NOMO-1 (cell line): Measurements from ENCODE around the gene FHOD3.

Experiments
- DNase-seq, 2 experiments: peaks; one replicate each; lab custom pipeline; 2025; ENCODE audit not compliant: unreplicated experiment in 2 of 2; lab: John Stamatoyannopoulos, UW

The FHOD3 gene

DNA sequence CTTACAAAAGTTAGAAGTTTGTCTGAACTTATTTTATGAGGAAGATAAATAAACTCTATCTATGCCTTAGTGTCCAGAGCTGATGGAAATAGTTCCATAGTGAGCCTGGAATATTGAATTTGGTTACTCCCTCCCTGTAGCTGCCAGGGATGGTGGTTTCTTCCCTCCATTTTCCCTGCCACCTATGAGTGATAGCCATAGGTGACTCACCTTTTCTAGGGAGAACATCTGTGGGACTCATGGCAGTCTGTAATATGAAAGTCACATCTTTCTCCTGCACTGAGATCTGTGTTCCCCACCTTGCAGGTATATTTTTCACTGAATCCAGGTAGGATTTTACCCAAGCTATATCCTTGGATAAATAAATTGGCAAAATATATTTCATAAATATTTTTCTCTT is 382.5 kb downstream of the FHOD3 start:
- DNase-seq = no peak

- DNase-seq = no peak
Observed at GRCh38 chr18:36685580-36685979, 388.1 kb downstream of the FHOD3 start.

GRCh38 chr18:36688020-36688965 is 390.8 kb downstream of the FHOD3 start:
- DNase-seq = peak in 1 of 2 experiments; percentile 34

DNA sequence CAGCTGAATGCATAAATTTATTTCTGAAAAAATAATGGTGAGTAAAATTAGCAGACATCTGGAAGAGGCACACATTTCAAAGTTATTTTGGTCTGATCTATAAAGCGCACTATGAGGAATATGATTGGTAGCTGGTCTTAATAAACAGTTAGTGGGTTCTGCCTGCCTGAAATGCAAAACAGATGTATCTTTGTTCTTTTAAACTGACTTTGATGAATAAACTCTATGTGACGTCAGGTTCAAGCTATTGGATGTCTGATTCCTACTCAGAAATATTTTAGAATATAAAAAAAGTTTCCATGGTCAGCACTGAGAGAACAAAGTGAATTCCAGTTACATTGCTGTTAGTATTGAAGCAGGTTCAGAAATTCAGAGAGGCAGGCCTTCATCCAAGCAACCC is 394.9 kb downstream of the FHOD3 start:
- DNase-seq = no peak

DNA sequence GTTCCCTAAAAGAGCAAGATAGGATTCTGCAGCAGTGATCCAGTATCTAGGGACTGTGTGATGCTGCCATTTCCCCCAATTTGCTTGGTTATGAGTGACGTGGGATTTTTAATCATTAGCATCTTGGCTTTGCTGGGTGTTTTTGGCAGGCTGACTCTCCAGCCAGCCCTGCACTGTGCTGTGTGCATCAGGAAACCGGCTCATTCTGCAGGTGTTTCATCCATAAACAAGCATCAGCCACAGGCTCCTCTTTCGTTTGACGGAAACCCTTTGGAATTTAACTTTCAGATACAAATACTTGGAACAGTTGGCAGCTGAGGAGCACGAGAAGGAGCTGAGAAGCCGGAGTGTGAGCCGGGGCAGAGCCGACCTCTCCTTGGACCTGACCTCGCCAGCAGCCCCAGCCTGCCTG is 395.4 kb downstream of the FHOD3 start:
- DNase-seq = no peak

DNA sequence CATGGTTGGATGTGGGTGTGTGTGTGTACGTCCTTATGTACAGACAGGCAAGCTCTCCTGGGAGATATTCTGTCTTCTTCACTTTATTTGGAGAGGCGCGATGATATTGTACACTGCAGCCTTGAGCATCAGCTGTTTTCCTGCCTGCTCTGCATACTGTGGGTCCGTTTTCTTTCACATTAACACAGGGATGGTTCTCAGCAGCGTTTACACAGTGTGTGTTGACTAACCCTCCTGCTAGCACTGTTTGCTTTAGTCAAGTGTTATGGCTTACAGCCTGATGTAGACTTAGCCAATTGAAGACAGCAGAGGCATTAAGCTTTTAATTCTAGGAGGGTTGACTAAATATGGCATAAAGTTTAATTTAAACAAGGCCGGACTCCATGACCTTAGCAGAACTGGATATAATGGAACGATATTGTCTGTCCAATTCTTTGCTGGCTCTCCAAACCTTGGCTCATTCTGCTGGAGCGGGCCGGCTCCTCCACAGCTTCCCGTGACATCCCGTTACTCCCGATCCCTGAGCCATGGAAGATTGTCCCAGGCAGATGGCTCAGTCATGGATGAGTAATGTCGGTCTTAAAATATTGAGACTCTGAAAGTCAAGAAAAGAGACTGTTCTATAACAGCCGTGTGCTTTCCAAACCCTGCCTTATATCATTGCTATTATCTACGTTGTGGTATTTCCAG is 396.6 kb downstream of the FHOD3 start:
- no peak for DNase-seq

DNA sequence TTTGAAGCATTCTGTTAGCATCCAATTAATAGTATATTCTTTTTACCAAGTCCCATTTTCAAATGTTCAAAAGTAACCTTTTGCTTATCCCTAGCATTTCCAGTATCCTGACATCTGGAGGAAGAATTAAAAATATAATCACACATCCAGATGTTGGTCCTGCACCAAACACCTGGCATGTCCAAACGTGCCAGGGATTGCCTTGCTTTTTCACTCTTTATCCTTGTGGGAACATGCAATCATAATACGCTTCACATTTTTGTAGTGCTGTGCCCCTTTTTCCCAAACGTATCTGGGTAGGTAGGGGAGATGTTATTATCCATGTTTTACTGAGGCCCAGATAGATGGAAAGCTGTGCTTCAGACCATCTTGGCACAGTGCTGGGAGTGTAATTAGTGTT is 398.3 kb downstream of the FHOD3 start:
- DNase-seq = no peak

- DNase-seq = no peak
Observed at GRCh38 chr18:36697905-36698304, 400.4 kb downstream of the FHOD3 start.

- DNase-seq = no peak
Observed at GRCh38 chr18:36700955-36701354, 403.4 kb downstream of the FHOD3 start.

GRCh38 chr18:36702401-36703013 is 405.0 kb downstream of the FHOD3 start:
- no peak for DNase-seq

DNA sequence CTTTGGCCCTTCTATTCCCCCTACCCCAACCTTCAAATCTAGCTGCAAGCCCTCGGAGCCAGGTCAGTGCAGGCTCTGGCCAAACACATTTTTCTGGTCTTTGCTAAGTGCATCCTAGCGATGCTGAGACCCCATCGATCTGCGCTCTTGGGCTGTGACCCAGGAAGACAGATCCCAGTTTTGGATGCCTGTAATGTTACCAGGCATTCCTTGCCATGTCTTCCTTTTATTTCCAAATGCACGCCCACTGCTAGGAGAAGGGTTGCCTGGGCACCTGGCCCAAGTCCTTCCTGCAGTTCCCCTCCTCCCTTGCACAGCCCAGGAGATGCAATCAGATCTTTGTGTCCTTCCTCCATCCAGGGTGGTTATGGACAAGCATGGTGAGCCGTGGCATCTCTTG is 406.6 kb downstream of the FHOD3 start:
- DNase-seq = no peak

GRCh38 chr18:36706134-36706881 is 408.8 kb downstream of the FHOD3 start:
- DNase-seq = no peak

DNA sequence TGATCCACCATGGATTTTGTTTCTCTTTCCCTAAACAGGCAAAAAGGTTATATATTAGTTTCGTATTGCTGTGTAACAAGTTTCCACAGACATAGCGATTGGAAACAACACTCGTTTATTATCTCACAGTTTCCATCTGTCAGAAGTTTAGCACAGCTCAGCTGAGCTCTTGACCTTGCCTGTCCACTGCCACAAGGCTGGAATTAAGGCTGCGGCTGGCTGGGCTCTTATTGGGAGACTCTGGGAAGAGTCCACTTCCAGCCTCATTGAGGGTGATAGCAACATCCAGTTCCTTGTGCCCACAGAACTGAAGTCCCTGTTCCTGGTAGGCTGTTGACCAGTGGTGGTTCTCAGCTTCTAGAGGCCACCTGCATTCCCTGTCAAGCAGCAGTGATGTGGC is 410.9 kb downstream of the FHOD3 start:
- DNase-seq = no peak

DNA sequence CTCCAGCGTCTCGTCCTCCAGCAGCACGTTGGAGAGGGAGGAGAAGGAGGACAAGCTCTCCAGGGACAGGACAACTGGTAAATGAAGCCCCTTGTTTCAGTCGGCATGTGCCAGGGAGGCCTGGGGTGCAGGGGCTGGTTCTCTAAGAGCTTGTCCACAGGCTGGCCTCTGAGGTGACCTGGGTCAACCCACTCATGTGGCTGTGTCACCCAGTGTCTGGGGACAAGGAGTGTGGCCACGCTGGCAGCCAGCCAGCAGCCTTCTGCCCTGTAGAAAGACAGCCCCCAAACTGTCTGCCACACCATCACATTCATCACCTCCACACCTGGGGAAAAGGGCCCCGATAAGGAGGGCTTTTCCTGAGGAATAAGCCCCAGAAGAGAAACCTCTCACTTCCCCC is 411.8 kb downstream of the FHOD3 start:
- DNase-seq = no peak

DNA sequence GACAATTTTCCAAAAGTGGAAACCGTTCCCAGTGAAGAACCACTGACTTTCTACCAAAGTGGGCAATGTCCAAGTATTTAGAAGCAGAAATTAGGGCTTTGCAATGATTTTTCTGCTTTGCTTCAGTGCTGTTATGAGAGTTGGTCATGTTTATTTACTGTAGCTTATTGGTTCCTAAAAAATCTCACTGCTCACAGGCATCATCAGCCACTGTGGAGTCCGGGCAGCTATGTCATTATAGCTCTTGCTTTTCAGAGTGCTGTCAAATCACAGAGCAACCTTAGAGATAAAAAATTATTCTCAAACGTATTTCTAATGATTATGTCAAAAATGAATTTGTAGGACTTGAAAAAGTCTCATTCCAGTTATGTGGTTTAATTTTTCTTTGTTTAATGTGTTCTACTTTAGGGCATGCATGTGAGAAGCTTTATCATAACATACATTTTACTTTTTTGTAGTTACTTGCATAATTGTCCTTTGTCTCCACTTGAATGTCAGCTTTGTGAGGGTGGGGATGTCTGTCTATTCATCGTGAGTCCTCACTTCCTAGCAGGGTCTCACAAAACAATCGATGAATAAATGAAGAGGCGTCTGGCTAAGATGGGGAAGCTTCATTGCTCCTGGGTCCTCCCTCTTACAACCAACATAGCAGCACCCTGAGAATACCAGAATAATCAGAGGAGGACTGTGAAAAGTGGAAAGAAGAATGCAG is 413.7 kb downstream of the FHOD3 start:
- DNase-seq = no peak

DNA sequence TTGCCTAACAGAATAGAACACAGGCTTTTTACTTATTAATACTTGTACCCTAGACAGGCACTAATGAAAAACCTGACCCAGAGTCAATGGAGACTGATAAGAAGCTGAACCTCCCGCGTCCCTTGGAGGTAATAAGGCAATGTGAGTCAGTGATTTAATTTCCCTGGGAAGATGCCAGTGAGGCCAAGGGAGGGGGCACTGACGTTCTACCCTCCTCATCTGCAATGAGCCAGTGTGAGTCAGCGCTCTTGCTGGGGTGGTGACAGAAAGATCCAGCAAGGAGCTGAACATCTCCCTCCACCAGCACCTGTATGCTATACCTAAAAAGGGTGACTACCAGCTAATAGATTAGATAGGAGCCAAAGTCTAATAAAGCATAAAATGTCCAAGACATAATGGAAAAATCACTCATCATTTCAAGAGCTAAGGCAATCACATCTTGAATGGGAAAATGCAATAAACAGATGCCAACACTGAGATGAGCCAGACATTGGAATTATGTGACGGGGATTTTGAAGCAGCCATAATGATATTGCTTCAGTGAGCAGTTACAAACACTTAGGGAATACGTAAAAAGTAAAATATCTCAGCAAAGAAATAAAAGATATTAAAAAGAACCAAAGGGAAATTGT is 414.4 kb downstream of the FHOD3 start:
- DNase-seq = no peak

DNA sequence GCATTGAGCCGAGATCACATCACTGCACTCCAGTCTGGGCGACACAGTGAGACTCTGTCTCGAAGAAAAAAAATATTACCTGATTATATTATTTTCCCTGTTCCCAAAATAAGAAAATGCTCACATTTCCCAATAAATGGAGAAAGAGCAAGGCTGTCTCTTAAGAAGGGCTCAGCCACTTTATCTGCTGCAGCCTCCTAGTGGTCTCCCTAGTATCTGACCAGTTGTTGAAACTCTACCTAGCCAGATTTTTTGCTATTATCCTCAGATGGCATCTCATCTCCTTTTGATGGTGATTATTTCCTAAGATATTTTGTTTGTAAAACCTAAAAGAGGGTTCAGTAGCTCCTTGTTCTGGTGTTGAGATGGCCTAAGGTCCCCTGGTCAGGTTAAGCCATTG is 417.0 kb downstream of the FHOD3 start:
- DNase-seq = no peak

DNA sequence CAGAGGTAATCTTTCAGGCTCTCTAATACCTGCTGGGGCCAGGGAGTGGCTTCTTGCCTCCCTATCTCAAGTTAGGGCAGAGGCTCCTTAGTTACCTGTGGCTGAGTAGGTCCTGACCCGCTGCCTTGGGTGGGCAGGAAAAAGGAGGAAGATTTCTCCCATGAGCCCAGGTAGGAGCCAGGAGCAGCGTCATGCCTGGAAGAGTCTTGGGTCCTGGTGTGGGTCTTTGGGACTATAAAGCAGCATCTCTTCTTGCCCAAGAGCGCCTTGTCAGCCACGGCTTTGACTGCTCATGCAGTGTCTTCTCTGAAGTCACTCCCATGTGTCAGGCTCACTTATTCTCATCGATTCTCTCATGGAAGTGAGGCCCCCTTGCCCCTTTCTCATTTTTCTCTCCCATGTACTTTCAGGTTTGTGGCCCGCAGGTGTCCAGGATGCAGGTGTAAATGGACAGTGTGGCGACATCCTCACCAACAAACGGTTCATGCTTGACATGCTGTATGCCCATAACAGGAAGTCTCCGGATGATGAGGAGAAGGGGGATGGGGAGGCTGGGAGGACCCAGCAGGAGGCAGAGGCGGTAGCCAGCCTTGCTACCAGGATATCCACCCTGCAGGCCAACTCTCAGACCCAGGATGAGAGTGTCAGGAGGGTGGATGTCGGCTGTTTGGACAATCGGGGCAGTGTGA is 420.1 kb downstream of the FHOD3 start:
- no peak for DNase-seq

DNA sequence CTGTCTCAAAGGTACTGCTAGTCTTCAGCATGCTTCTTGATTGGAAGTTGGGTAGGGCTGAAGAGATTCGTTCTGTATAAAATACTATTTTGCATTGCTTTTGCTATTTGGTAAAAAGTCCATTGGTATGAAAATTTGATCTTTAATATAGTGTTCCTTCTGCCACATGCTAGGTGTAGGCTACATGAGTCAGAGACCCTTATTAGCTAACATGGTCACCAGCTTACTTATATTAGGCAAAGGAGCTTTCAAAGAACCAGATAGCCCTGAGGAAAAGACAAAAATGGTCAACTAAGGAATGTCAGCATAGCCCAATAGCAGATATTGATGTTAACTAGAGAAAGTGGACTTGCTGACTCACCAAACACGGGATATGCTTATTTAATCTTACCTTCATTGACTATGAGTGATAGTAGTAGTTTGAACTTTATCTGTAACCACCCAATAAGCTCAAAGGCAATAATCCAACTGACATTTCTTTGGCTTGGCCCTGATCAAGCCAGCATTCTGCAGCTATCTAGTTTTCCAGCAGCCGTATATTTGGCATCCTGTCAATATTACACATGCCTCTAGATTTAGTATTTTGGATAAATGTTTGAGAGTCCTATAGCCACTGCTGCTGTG is 421.3 kb downstream of the FHOD3 start:
- DNase-seq = no peak
